H1 (cell line): Measurements from ENCODE around the gene SRSF12. TPM values are rescaled to one million over a fixed set of nuclear protein-coding genes. Genes with fewer than 3 reads are reported as not detected.

Source experiments
- CEBPB ChIP-seq: IDR thresholded peaks from 2 replicates; pipeline ENCODE4 v1.6.1; 2012; ENCODE audit warnings: low read depth, low read length
- CHD2 ChIP-seq: IDR thresholded peaks from 2 replicates; pipeline ENCODE4 v1.6.1; 2012; ENCODE audit warnings: low read length, improper control_type of control experiment
- polyA plus RNA-seq, 7 experiments: library from polyadenylated mRNA; depleted of rRNA in 3 of 7; stranded (reverse) in 5 of 7; unstranded in 2 of 7; fragments of >200 nt in 5 of 7; fragments of 200-250 nt in 2 of 7; gene quantifications; 1 replicate in 5 of 7; 2 replicates in 1 of 7; 4 replicates in 1 of 7; pipeline versions ENCODE4 v1.2.1 to v1.2.3, GENCODE V29; 2011 to 2013; ENCODE audit warnings: missing spikeins in 2 of 7, mixed read lengths in 2 of 7
- total RNA-seq: library from RNA; stranded (reverse); fragmentation: NEBNext Ultra II Directional; extraction: Animal tissue kit (Norgen Biotek cat#: 25700); gene quantifications from 2 replicates; pipeline ENCODE4 v1.2.1, GENCODE V29; 2021

Gene SRSF12
- total and polyA plus RNA-seq, 2 of the 8 experiments (the other 6 are each of a cell fraction or from before 2014, with no cell fraction given), result 2.6 to 4.2 TPM

DNA sequence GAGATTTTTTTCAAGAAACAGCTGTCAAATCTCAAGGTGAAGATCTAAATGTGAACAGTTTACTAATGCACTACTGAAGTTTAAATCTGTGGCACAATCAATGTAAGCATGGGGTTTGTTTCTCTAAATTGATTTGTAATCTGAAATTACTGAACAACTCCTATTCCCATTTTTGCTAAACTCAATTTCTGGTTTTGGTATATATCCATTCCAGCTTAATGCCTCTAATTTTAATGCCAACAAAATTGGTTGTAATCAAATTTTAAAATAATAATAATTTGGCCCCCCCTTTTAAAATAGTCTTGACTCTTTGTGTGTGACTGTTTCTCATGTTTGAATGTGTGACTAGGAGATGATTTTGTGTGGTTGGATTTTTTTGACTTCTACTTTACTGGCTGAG is 33.3 kb downstream of the SRSF12 start (continued):
- TF ChIP-seq CEBPB (no peak), CHD2 (no peak)
- TF ChIP-seq, all 59 proteins: peak for 0
